NCI-H1092 (cell line): ENCODE results near the gene AURKB.
A peak's percentile ranks its signal among the peaks of the same experiment; 100 is the strongest.

ENCODE experiments used
- DNase-seq: peaks from one replicate; lab custom pipeline; 2025; lab: John Stamatoyannopoulos, UW

Gene AURKB

GRCh38 chr17:8161289-8162232, 48.8 kb downstream of the AURKB start:
- DNase-seq, result no peak

- DNase-seq, result no peak
These were observed 49.6 kb downstream of the AURKB start for GRCh38 chr17:8160741-8161221.

- DNase-seq, result no peak
These were observed 50.2 kb downstream of the AURKB start for GRCh38 chr17:8160224-8160577.

GRCh38 chr17:8159459-8160223, 50.7 kb downstream of the AURKB start:
- DNase-seq, result no peak

GRCh38 chr17:8159032-8159400, 51.4 kb downstream of the AURKB start:
- DNase-seq, result no peak

- peak; percentile 33 for DNase-seq
These were observed 51.9 kb downstream of the AURKB start for GRCh38 chr17:8158267-8159031.

GRCh38 chr17:8156246-8156992, 54.0 kb downstream of the AURKB start:
- peak; percentile 99 for DNase-seq

GRCh38 chr17:8155996-8156245, 54.5 kb downstream of the AURKB start:
- no peak for DNase-seq

- no peak for DNase-seq
These were observed 55.0 kb downstream of the AURKB start for GRCh38 chr17:8155231-8155995.
